ENCODE data around the gene SERPINB10. TPM values are rescaled to one million over a fixed set of nuclear protein-coding genes. Genes with fewer than 3 reads are reported as not detected.
A peak's percentile ranks its signal among the peaks of the same experiment; 100 is the strongest.
"Not testable (repeated sequence)": the region's sequence is repeated elsewhere in the genome, so short reads cannot be mapped to it uniquely, and the experiment has no call there.

SERPINB10 gene
- total RNA-seq, 4 donors from 2014 or later: 0.22 TPM; not detected in 3

DNA sequence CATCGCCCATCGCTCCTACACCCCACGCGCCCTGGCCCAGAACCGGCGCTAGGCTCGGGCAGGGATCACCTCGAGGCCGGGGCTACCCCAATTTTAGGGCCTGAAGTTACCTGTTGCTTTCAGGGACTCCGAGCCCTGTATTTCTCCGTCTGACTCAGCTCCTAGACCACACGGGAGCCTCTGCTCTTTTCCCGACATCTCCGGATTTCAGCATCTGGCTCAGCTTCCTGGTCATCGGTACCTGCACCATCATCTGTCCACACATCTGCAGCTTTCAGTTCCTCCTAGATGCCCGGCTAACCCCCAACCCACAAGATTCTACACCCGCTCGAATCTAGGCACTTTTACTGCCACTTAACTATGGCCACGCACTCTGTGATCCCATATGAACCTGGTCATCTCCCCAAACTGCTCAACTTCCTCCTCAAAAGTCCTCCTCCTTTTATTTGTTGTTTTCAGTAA, 29.2 kb downstream of the SERPINB10 start:
- no peak for DNase-seq (ENCODE audit: low spot score in 2 of 2)
- peak overlapping the region; percentile 37 to 55 (median 50) for H3K4me3 ChIP-seq
- TF ChIP-seq POLR2A (IDR thresholded peaks at IDR 0.05) (no peak), EP300 (IDR thresholded peaks at IDR 0.05) (no peak)
- TF ChIP-seq, protein P1, sequence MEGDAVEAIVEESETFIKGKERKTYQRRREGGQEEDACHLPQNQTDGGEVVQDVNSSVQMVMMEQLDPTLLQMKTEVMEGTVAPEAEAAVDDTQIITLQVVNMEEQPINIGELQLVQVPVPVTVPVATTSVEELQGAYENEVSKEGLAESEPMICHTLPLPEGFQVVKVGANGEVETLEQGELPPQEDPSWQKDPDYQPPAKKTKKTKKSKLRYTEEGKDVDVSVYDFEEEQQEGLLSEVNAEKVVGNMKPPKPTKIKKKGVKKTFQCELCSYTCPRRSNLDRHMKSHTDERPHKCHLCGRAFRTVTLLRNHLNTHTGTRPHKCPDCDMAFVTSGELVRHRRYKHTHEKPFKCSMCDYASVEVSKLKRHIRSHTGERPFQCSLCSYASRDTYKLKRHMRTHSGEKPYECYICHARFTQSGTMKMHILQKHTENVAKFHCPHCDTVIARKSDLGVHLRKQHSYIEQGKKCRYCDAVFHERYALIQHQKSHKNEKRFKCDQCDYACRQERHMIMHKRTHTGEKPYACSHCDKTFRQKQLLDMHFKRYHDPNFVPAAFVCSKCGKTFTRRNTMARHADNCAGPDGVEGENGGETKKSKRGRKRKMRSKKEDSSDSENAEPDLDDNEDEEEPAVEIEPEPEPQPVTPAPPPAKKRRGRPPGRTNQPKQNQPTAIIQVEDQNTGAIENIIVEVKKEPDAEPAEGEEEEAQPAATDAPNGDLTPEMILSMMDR (IDR thresholded peaks at IDR 0.05): no peak
- H3K4me1 ChIP-seq: peaks cover 0 to 15% (median 2%) of the 10 kb centered on the region in 4 donors
- H3K27ac ChIP-seq: peak overlapping the region in 1 of 4 donors; percentile 31
- peaks cover 0 to 3% of the 10 kb centered on the region in 2 donors for H3K27me3 ChIP-seq
- 33 to 40% methylated on average over 17 to 19 of the region's 19 CpGs for WGBS, 2 donors
- H3K36me3 ChIP-seq: no peaks in the 10 kb centered on the region
- H3K9me3 ChIP-seq: no peaks in the 10 kb centered on the region

DNA sequence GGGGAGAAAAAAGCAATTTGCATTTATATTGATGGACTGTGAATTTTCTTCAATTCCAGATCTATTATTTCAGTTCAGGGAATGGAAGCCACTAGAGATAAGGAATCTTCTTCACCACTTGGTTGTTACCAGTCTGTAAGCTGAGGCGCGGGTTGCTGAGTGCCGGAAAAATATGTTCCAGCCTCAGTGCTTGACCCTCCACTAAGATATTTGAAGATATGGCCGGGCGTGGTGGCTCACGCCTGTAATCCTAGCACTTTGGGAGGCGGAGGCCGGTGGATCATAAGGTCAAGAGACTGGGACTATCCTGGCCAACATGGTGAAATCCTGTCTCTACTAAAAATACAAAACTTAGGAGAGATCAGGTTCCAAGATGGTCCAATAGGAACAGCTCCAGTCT, 32.2 kb downstream of the SERPINB10 start:
- Histone ChIP-seq H3K4me1 (peaks cover 0 to 15% (median 2%) of the 10 kb centered on the region in 4 donors), H3K36me3 (no peaks in the 10 kb centered on the region), H3K9me3 (no peaks in the 10 kb centered on the region), H3K27me3 (peaks cover 0 to 3% of the 10 kb centered on the region in 2 donors), H3K4me3 (no peak overlapping the region), H3K27ac (no peak overlapping the region)
- WGBS, 2 donors: 94 to 96% methylated on average over 8 of the region's 8 CpGs
- no peak for TF ChIP-seq POLR2A (IDR thresholded peaks at IDR 0.05)
- TF ChIP-seq, protein P1 (IDR thresholded peaks at IDR 0.05): no peak
- no peak for TF ChIP-seq EP300 (IDR thresholded peaks at IDR 0.05)
- DNase-seq (ENCODE audit: low spot score in 2 of 2): no peak

DNA sequence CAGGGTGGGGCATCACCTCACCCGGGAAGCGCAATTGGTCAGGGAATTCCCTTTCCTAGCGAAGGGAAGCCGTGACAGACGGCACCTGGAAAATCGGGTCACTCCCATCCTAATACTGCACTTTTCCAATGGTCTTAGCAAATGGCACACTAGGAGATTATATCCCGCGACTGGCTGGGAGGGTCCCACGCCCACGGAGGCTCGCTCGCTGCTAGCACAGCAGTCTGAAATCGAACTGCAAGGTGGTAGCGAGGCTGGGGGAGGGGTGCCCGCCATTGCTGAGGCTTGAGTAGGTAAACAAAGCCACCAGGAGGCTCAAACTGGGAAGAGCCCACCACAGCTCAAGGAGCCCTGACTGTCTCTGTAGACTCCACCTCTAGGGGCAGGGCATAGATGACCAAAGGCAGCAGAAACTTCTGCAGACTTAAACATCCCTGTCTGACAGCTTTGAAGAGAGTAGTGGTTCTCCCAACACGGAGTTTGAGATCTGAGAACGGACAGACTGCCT, 32.8 kb downstream of the SERPINB10 start:
- not testable (repeated sequence) for H3K27me3 ChIP-seq

DNA sequence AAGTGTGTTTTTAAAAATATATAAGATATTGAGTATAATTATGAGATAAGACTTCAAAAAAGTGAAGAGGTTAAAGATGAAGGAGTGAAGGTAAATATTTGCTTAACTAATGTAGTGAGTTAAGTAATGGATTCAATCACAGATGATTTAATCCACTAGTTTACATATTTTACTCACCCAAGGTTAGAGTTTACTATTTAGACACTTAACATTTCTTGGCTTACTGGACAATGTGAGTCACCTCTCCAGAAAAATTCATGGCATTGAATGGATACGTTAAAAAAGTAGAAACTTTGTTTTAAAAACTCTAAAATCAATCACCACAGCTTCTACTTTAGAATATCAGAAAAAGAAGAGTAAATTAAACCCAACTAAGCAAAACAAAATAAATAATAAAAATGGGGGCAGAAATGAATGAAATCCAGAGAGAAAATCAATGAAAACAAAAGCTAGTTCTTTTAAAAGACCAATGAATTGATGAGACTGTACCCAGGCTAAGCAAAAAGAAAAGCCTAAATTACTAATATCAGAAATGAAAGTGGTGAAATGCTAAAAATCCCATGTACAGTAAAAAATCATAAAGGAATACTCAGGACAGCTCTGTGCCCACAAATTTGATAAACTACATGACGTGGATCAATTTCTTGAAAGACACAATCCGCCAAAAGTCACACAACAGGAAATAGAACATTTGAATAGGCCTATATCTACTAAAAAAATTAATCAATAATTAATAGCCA, 39.5 kb downstream of the SERPINB10 start:
- DNase-seq (ENCODE audit: low spot score in 2 of 2): no peak
- H3K36me3 ChIP-seq: no peaks in the 10 kb centered on the region
- no peaks in the 10 kb centered on the region for H3K27me3 ChIP-seq
- no peak overlapping the region for H3K4me3 ChIP-seq
- TF ChIP-seq, protein P1 (IDR thresholded peaks at IDR 0.05): no peak
- TF ChIP-seq POLR2A (IDR thresholded peaks at IDR 0.05) (no peak), EP300 (IDR thresholded peaks at IDR 0.05) (no peak)
- no peak overlapping the region for H3K27ac ChIP-seq
- no peaks in the 10 kb centered on the region for H3K9me3 ChIP-seq
- 90 to 92% methylated on average over 3 of the region's 3 CpGs for WGBS, 2 donors
- H3K4me1 ChIP-seq: peaks cover 0 to 12% (median 4%) of the 10 kb centered on the region in 4 donors

More for the DNA sequence above, 32.8 kb downstream of the SERPINB10 start:
- H3K27ac ChIP-seq; DNase-seq (ENCODE audit: low spot score in 2 of 2); H3K4me3 ChIP-seq; H3K9me3 ChIP-seq; H3K36me3 ChIP-seq: not testable (repeated sequence)
- WGBS, 2 donors: 85 to 92% methylated on average over 17 of the region's 17 CpGs
- H3K4me1 ChIP-seq: peaks cover 0 to 15% (median 2%) of the 10 kb centered on the region in 4 donors

DNA sequence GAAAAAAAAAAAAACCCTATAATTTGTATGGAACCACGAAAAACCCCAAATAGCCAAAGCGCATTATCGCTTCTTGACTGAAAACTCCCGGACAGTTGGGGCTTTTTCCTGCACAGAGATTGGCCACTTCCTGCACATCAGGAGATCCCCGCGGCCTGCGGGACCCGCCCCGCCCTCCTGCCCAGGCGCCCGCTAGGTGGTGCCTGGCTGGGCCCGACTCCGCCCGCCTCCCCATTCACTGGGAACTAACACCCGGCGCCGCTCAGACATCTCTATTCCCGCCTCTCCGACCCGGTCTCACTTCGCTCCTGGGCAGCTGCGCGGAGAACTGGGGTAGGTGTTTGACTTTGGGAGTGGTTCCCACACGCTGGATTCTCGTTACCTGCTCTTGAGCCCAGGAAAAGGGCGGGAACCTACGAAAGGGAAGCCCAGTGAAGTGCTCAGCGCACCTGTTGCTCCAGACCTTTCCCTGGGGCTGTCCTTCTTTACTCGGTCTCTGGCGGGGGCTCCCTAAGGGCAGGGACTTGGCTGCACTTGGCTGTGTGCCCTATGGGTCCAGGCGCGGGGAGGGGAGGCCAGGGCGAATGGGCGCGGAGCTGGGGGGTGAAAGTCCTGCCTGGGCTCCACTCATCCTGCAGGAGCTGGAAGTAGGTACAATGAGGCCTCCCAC, 41.4 kb downstream of the SERPINB10 start, which contains the start of gene HMSD:
Gene HMSD (plus strand): TSS at position 234 of the 670 bp plus-strand sequence. CDS start 4,155 bp downstream, outside the sequence.
- 5 to 14% methylated on average over 23 to 28 of the region's 35 CpGs for WGBS, 2 donors

More for the DNA sequence above, 41.4 kb downstream of the SERPINB10 start, which contains the start of gene HMSD:
- Histone ChIP-seq H3K4me1 (peaks cover 0 to 12% (median 4%) of the 10 kb centered on the region in 4 donors), H3K9me3 (no peaks in the 10 kb centered on the region), H3K27me3 (no peaks in the 10 kb centered on the region), H3K27ac (peak within 1 kb of the TSS in 3 of 4 donors; percentile 15 to 69 (median 52)), H3K4me3 (peak within 1 kb of the TSS; percentile 32 to 53 (median 34)), H3K36me3 (no peaks in the 10 kb centered on the region)
- TF ChIP-seq, protein P1 (IDR thresholded peaks at IDR 0.05): peak in 4 of 5 experiments; percentile 36 to 53 (median 47)
- no peak for TF ChIP-seq EP300 (IDR thresholded peaks at IDR 0.05)
- peak in 1 of 2 donors; percentile 15 for DNase-seq (ENCODE audit: low spot score in 2 of 2)
